NT2/D1 (cell line): ENCODE results near the gene MAPK9.
"Not testable (repeated sequence)": the region's sequence is repeated elsewhere in the genome, so short reads cannot be mapped to it uniquely, and the experiment has no call there.

Experiments
- DNase-seq: peaks from one replicate; pipeline ENCODE4 v3.0.0-alpha.2; 2011; ENCODE audit warnings: low read depth, low spot score
- H3K27me3 ChIP-seq: 2 replicates; pipeline ENCODE4 v1.6.0; 2011; ENCODE audit warnings: mild to moderate bottlenecking; ENCODE audit not compliant: insufficient read length, insufficient read depth
- H3K36me3 ChIP-seq: 2 replicates; pipeline ENCODE4 v1.6.1; 2011; ENCODE audit warnings: mild to moderate bottlenecking, low read length, mixed read lengths; ENCODE audit not compliant: insufficient read depth, insufficient read length
- H3K4me1 ChIP-seq: 2 replicates; pipeline ENCODE4 v1.5.1; 2011; ENCODE audit not compliant: insufficient read depth, insufficient read length
- H3K4me3 ChIP-seq: 2 replicates; pipeline ENCODE4 v1.5.1; 2011; ENCODE audit warnings: low read depth; ENCODE audit not compliant: insufficient read length
- H3K9ac ChIP-seq: 2 replicates; pipeline ENCODE4 v1.6.0; 2011; ENCODE audit warnings: low read depth; ENCODE audit not compliant: insufficient read length
- H3K9me3 ChIP-seq: 2 replicates; pipeline ENCODE4 v1.5.1; 2011; ENCODE audit warnings: mild to moderate bottlenecking, low read length; ENCODE audit not compliant: insufficient read depth
- SUZ12 ChIP-seq: IDR thresholded peaks from 2 replicates; pipeline ENCODE4 v1.6.1; 2011; ENCODE audit not compliant: insufficient read length, insufficient read depth; ENCODE audit errors: extremely low read depth
- YY1 ChIP-seq: IDR thresholded peaks from 2 replicates; pipeline ENCODE4 v1.6.1; 2011; ENCODE audit not compliant: insufficient read length, insufficient read depth
- ZNF274 ChIP-seq: IDR thresholded peaks from 2 replicates; pipeline ENCODE4 v1.6.1; 2011; ENCODE audit warnings: mild to moderate bottlenecking, low read depth, low read length

MAPK9 gene

DNA sequence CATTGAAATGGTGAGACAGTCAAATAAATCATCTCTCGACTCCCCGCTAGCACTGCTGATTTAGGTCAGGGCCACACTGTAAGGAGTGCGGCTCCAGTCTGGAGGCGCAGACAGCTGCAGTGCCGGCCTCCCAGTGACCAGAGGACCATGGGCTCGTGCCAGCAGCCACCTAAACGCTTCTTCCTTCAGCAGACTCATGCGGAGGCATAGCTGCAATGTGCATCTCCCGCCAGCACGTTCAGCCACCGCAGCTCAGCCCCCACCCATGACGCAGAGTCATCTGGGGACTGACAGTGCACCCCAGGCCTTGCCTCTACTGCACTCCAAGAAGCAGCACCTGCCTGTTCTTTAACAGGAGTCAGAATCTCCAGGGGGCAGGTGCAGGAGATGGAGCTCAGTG lies 13.6 kb upstream of the MAPK9 start:
- no peaks in the 10 kb centered on the region for H3K27me3 ChIP-seq
- H3K36me3 ChIP-seq: peaks cover 73% of the 10 kb centered on the region
- DNase-seq: no peak
- TF ChIP-seq YY1 (no peak), SUZ12 (no peak), ZNF274 (no peak)
- H3K4me3 ChIP-seq: no peak overlapping the region
- no peaks in the 10 kb centered on the region for H3K4me1 ChIP-seq
- H3K9ac ChIP-seq: no peak overlapping the region
- H3K9me3 ChIP-seq: no peaks in the 10 kb centered on the region

GRCh38 chr5:180304431-180305375 lies 12.8 kb upstream of the MAPK9 start:
- no peak for DNase-seq

GRCh38 chr5:180304016-180304292 lies 12.1 kb upstream of the MAPK9 start:
- no peaks in the 10 kb centered on the region for H3K27me3 ChIP-seq
- H3K36me3 ChIP-seq: peaks cover 77% of the 10 kb centered on the region
- no peak for TF ChIP-seq YY1
- no peak for TF ChIP-seq SUZ12
- TF ChIP-seq ZNF274: no peak
- no peaks in the 10 kb centered on the region for H3K4me1 ChIP-seq
- no peaks in the 10 kb centered on the region for H3K9me3 ChIP-seq
- no peak overlapping the region for H3K9ac ChIP-seq
- no peak overlapping the region for H3K4me3 ChIP-seq
- no peak for DNase-seq

More at GRCh38 chr5:180304431-180305375, 12.8 kb upstream of the MAPK9 start:
- H3K36me3 ChIP-seq: peaks cover 78% of the 10 kb centered on the region
- no peak overlapping the region for H3K4me3 ChIP-seq
- H3K9me3 ChIP-seq: no peaks in the 10 kb centered on the region
- H3K27me3 ChIP-seq: no peaks in the 10 kb centered on the region
- H3K4me1 ChIP-seq: no peaks in the 10 kb centered on the region
- no peak for TF ChIP-seq SUZ12
- TF ChIP-seq ZNF274: no peak
- no peak for TF ChIP-seq YY1
- H3K9ac ChIP-seq: no peak overlapping the region

DNA sequence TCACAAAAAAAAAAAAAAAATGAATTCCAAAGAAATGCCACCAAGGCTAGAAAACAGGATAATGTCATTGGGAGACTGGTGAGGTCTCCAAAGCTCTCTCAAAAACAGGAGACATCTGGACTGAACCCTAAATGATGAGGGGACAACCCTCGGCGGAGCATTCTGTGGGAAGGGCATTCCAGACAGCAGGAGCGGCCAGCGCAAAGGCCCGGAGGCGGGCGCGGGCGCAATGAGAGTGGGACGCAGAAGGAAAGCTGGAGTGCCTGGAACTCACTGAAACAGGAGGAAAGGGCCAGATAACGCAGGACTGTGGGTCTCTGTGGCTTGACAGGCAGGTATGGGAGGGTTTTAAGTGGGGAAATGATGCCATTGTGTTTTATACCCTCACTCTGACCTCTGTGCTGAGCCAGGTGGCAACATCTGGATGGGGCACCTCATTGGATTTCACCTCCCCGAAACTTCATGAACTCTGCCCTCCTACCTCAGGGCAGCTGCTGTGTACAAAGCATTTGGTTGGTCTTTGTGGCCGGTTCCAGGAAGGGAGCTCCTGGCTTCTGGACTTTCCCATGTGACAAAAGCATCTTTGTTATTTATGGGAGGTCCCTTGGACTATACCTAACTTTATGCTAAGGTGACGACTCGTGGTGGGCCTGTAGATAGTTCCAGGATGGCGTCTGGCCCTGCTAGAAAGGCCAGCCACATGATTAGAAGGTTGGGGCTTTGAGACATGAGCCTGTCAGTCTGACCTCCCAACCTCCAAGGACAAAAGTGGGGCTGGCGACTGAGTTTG lies 11.5 kb upstream of the MAPK9 start:
- Histone ChIP-seq H3K9me3 (no peaks in the 10 kb centered on the region), H3K36me3 (peaks cover 75% of the 10 kb centered on the region), H3K4me1 (no peaks in the 10 kb centered on the region), H3K27me3 (no peaks in the 10 kb centered on the region), H3K4me3 (no peak overlapping the region), H3K9ac (no peak overlapping the region)
- TF ChIP-seq YY1: no peak
- DNase-seq: no peak

DNA sequence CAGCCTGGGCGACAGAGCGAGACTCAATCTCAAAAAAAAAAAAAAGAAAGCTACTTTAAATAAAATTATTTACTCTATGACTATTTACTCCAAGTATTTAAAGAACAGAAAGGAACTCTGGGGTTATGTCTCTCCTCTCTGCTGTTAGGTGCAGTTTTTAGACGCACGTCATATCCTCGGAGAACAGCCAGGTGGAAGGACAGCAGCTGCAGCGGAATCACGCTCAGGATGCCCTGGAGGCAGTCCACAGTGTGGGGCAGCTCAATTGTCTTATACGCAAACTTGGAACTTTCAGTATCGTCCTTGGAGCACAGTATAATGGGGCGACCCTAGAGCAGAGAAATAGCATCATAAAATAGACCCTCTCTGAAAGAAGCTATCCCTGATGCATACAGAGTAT lies 10.4 kb upstream of the MAPK9 start:
- Histone ChIP-seq H3K27me3 (no peaks in the 10 kb centered on the region), H3K9ac (no peak overlapping the region), H3K36me3 (peaks cover 68% of the 10 kb centered on the region), H3K4me3 (no peak overlapping the region), H3K9me3 (no peaks in the 10 kb centered on the region), H3K4me1 (no peaks in the 10 kb centered on the region)
- no peak for TF ChIP-seq ZNF274
- no peak for TF ChIP-seq YY1
- no peak for TF ChIP-seq SUZ12
- no peak for DNase-seq

DNA sequence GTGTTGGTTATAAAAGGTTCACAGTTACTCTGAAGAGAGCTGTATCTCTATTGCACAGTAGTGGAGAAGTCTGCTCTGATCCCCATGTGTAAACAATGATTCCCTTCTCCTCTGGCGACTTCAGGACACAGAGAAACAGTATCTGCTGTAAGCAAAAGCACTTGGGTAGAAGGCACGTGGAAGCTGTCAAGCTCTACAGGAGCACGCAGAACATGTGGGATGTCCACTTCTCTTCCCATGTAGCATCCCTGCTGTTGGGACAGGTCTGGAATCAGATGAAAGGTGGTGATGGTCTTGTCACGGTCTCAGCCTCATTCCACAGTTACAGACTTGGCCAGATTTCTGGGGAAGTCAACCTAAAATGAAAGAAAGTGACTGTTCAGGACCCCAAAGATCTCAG lies 9.4 kb upstream of the MAPK9 start:
- H3K36me3 ChIP-seq: peaks cover 61% of the 10 kb centered on the region
- H3K4me3 ChIP-seq: no peak overlapping the region
- no peak for DNase-seq
- no peaks in the 10 kb centered on the region for H3K27me3 ChIP-seq
- no peak overlapping the region for H3K9ac ChIP-seq
- H3K4me1 ChIP-seq: no peaks in the 10 kb centered on the region
- H3K9me3 ChIP-seq: no peaks in the 10 kb centered on the region
- TF ChIP-seq ZNF274 (no peak), YY1 (no peak), SUZ12 (no peak)

DNA sequence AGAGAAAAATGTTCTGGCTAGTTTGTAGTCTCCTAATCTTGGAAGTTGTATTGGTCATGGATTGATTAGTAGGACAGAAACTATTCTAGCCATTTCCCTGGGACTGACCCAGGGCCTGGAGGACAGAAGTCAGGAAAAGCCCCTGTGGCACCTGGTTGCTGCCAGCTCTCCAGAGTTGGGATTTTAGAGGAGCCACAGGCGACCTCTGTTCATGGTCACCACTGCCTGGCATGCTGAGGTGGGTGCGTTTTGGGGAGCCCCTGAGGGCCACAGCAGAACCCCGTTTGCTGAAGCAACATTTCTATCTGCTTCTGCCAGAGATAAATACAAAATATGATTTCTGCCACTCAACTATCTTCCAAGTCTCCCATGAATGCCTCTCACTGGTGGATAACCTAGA lies 7.6 kb upstream of the MAPK9 start:
- Histone ChIP-seq H3K9me3 (no peaks in the 10 kb centered on the region), H3K36me3 (peaks cover 46% of the 10 kb centered on the region), H3K4me1 (peaks cover 4% of the 10 kb centered on the region), H3K27me3 (no peaks in the 10 kb centered on the region), H3K9ac (no peak overlapping the region), H3K4me3 (no peak overlapping the region)
- no peak for TF ChIP-seq ZNF274
- no peak for TF ChIP-seq YY1
- no peak for TF ChIP-seq SUZ12
- DNase-seq: no peak

- H3K9me3 ChIP-seq, H3K4me3 ChIP-seq, H3K4me1 ChIP-seq, H3K27me3 ChIP-seq, DNase-seq, H3K9ac ChIP-seq: not testable (repeated sequence)
- H3K36me3 ChIP-seq: peaks cover 46% of the 10 kb centered on the region
These were observed 7.1 kb upstream of the MAPK9 start for GRCh38 chr5:180299014-180299413.
